ENCODE results near the gene NOL7.

Gene NOL7

DNA sequence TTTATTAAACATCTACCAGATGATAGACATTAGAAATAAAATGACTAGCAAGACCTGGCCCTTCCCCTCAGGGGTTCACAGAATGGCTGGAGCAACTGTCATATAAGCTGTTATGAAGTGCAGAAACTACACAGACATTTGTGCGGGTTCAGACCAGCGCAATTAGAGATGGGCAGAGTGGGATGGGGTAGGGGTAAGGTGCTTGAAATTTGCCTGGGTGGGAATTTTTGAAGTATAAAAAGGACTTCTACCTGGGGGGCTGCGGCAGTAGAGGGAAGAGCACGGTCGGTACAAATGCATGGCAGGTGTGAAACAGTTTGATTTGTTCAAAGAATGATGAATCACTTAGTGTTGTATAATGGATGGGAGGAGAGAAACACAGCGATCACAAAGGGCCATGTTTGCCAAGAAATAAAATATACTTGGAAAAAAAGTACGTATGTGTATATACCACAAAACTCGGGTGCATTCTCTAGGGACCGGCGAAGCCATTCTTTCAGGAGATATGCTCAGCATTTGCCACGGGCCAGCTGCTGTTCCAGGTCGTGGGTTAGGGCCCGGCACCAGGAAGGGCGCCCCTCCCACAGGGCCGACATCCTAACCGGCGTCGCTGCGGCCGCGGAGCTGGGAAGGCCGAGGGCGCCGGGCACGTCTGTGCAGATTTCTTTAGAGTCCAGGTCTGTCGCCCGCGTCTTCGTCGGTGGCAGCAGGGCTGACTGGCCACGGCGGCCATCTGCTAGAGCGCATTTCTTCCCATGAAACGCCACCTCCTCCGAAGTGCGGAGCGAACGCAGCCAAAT lies 809 bp upstream of the NOL7 start:
- TF ChIP-seq TAF1 (IDR thresholded peaks at IDR 0.05; ENCODE audit: borderline replicate concordance, insufficient read depth, low read length) = no peak
- TF ChIP-seq SIN3A (IDR thresholded peaks at IDR 0.05; ENCODE audit: borderline replicate concordance, insufficient read depth, low read length) = no peak
- no peak for TF ChIP-seq FOXP2 (optimal IDR thresholded peaks at IDR 0.05; ENCODE audit: borderline replicate concordance, extremely low read depth, extremely low read length, insufficient read depth)
- TF ChIP-seq POLR2AphosphoS5 (IDR thresholded peaks at IDR 0.05; ENCODE audit: low read depth, low read length) = no peak
- TF ChIP-seq, protein P1, sequence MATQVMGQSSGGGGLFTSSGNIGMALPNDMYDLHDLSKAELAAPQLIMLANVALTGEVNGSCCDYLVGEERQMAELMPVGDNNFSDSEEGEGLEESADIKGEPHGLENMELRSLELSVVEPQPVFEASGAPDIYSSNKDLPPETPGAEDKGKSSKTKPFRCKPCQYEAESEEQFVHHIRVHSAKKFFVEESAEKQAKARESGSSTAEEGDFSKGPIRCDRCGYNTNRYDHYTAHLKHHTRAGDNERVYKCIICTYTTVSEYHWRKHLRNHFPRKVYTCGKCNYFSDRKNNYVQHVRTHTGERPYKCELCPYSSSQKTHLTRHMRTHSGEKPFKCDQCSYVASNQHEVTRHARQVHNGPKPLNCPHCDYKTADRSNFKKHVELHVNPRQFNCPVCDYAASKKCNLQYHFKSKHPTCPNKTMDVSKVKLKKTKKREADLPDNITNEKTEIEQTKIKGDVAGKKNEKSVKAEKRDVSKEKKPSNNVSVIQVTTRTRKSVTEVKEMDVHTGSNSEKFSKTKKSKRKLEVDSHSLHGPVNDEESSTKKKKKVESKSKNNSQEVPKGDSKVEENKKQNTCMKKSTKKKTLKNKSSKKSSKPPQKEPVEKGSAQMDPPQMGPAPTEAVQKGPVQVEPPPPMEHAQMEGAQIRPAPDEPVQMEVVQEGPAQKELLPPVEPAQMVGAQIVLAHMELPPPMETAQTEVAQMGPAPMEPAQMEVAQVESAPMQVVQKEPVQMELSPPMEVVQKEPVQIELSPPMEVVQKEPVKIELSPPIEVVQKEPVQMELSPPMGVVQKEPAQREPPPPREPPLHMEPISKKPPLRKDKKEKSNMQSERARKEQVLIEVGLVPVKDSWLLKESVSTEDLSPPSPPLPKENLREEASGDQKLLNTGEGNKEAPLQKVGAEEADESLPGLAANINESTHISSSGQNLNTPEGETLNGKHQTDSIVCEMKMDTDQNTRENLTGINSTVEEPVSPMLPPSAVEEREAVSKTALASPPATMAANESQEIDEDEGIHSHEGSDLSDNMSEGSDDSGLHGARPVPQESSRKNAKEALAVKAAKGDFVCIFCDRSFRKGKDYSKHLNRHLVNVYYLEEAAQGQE (IDR thresholded peaks at IDR 0.05; ENCODE audit: insufficient read depth in 1 of 2, low read depth in 2 of 2, low read length in 2 of 2) = no peak

DNA sequence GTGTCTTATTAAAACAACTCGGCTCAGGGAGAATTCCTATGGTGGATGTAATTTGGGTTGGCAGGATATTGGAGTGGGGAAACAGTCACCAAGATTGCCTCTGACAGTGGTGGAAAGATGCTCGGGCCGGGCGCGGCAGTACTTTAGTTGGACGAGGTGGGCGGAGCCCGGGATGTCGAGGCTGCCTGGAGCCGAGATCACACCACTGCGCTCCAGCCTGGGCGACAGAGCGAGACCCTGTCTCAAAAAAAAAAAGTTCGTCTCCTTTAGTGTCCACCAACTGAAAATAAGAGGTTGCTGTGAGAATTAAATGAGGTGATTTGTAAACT lies 621 bp downstream of the NOL7 start:
- TF ChIP-seq TAF1 (IDR thresholded peaks at IDR 0.05; ENCODE audit: borderline replicate concordance, insufficient read depth, low read length) = no peak
- no peak for TF ChIP-seq FOXP2 (optimal IDR thresholded peaks at IDR 0.05; ENCODE audit: borderline replicate concordance, extremely low read depth, extremely low read length, insufficient read depth)
- no peak; the same call in 1 of the 2 replicates for TF ChIP-seq POLR2AphosphoS5 (IDR thresholded peaks at IDR 0.05; ENCODE audit: low read depth, low read length)
- TF ChIP-seq, protein P1 (IDR thresholded peaks at IDR 0.05; ENCODE audit: insufficient read depth in 1 of 2, low read depth in 2 of 2, low read length in 2 of 2) = no peak
- TF ChIP-seq SIN3A (IDR thresholded peaks at IDR 0.05; ENCODE audit: borderline replicate concordance, insufficient read depth, low read length) = no peak; the same call in 1 of the 2 replicates

DNA sequence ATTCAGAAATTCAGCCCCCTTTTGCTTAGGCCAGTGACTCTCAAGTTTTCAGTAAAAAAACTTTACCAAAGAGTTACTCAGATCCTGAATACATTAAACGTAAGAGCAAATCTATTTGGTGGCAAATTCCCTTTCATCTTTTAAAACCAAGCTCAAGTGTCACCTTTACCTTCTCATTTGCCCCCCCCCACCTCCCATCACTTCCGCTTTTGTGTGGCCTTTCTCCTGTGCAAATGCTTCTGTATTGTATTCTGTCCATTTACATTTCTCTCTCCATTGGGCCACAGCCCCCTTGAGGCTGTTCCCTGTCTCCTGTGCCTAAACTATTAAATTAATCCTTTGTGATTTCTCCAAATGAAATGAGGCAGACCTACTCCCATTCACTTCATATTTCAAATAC lies 1.9 kb downstream of the NOL7 start:
- TF ChIP-seq FOXP2 (optimal IDR thresholded peaks at IDR 0.05; ENCODE audit: borderline replicate concordance, extremely low read depth, extremely low read length, insufficient read depth) (no peak), TAF1 (IDR thresholded peaks at IDR 0.05; ENCODE audit: borderline replicate concordance, insufficient read depth, low read length) (no peak), SIN3A (IDR thresholded peaks at IDR 0.05; ENCODE audit: borderline replicate concordance, insufficient read depth, low read length) (no peak), POLR2AphosphoS5 (IDR thresholded peaks at IDR 0.05; ENCODE audit: low read depth, low read length) (no peak)

DNA sequence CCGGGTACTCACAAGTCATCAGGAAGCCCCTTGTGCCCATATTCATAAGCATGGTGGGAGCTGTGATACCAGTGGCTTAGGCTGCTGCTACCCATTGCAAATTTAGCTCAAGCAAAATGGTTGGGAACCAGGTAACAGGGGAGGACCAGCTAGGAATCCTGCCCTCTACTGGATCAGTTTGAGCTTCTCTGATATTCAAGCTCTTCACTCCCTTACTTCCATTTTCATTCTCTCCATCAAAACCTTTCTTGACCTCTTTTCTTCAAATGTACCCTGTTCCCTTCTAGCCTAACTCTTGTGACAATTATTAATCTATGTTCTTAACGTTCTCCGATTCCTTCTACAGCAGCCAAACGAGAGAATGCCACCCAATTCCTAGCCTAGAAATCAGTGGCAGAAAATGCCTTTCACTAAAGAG lies 9.7 kb downstream of the NOL7 start:
- TF ChIP-seq TAF1 (IDR thresholded peaks at IDR 0.05; ENCODE audit: borderline replicate concordance, insufficient read depth, low read length) = no peak
- no peak for TF ChIP-seq FOXP2 (optimal IDR thresholded peaks at IDR 0.05; ENCODE audit: borderline replicate concordance, extremely low read depth, extremely low read length, insufficient read depth)
- TF ChIP-seq, protein P1 (IDR thresholded peaks at IDR 0.05; ENCODE audit: insufficient read depth in 1 of 2, low read depth in 2 of 2, low read length in 2 of 2) = no peak
- TF ChIP-seq POLR2AphosphoS5 (IDR thresholded peaks at IDR 0.05; ENCODE audit: low read depth, low read length) = peak; percentile 30; the same call in 1 of the 2 replicates

DNA sequence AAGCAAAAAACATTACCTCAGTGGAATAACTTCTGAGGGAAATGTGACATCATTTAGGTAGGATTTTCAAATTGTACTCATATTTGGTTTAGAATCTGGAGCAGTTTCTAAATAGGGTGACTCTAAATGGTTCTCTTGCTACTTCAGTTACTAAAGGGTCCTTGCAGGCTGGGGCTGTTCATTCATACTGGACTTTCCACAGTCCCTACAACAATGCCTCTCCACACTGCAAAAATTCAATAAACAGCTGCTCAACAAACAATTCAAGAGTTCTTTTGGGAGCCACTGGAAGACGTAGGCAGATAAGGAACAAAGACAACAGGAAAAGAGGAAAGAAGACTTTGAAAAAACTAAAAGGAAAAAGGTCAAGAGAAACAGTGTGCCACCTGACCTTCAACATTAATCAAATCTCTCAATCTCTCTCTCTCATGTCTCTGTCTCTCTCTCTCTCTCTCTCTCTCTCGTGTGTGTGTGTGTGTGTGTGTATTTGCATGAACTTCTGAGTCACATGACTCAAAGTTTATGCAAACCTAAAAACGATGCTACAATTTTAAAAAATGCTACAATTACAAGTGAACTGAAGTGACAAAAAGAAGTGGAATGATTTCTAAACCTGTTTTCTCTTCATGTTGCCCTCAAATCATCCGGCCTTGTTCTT lies 14.5 kb downstream of the NOL7 start:
- no peak for TF ChIP-seq FOXP2 (optimal IDR thresholded peaks at IDR 0.05; ENCODE audit: borderline replicate concordance, extremely low read depth, extremely low read length, insufficient read depth)
- TF ChIP-seq, protein P1 (IDR thresholded peaks at IDR 0.05; ENCODE audit: insufficient read depth in 1 of 2, low read depth in 2 of 2, low read length in 2 of 2) = no peak
- no peak for TF ChIP-seq SIN3A (IDR thresholded peaks at IDR 0.05; ENCODE audit: borderline replicate concordance, insufficient read depth, low read length)
- TF ChIP-seq TAF1 (IDR thresholded peaks at IDR 0.05; ENCODE audit: borderline replicate concordance, insufficient read depth, low read length) = no peak
- no peak for TF ChIP-seq POLR2AphosphoS5 (IDR thresholded peaks at IDR 0.05; ENCODE audit: low read depth, low read length)

All from PFSK-1 (cell line).